Activated CD8-positive, alpha-beta T cell treated with anti-CD3 and anti-CD28 coated beads for 36 hours (primary cell): Measurements from ENCODE around the gene SSTR3. TPM values are rescaled to one million over a fixed set of nuclear protein-coding genes. Genes with fewer than 3 reads are reported as not detected.
A peak's percentile ranks its signal among the peaks of the same experiment; 100 is the strongest.
"Not testable (repeated sequence)": the region's sequence is repeated elsewhere in the genome, so short reads cannot be mapped to it uniquely, and the experiment has no call there.

ENCODE experiments used
- ATAC-seq: fragments of 200-7000 bp; cut with Tn5 transposase; one replicate; pipeline ENCODE4 v1.10.0; 2021; ENCODE audit warnings: mild to moderate bottlenecking, moderate library complexity
- CTCF ChIA-PET: fragments of 350-600 bp; sonication (Branson Sonifier 250); formaldehyde crosslinking; loops from one replicate; lab custom pipeline; 2021; ENCODE audit warnings: antibody characterized with exemption; lab: Charles Lee
- POLR2A ChIA-PET: fragments of 350-600 bp; sonication (Branson Sonifier 250); formaldehyde crosslinking; loops from one replicate; lab custom pipeline; 2021; ENCODE audit warnings: antibody characterized with exemption; lab: Charles Lee
- DNase-seq: peaks from one replicate; pipeline ENCODE4 v3.0.0-alpha.2; 2020
- H3K27ac Mint-ChIP-seq: one replicate; pipeline ENCODE4 v1.8.0; 2021; ENCODE audit warnings: mild to moderate bottlenecking, mixed read lengths
- H3K27me3 Mint-ChIP-seq: one replicate; pipeline ENCODE4 v1.8.0; 2021; ENCODE audit warnings: mixed read lengths
- H3K36me3 Mint-ChIP-seq: one replicate; pipeline ENCODE4 v1.8.0; 2021; ENCODE audit warnings: low read depth, mixed read lengths
- H3K4me1 Mint-ChIP-seq: one replicate; pipeline ENCODE4 v1.8.0; 2021; ENCODE audit warnings: low read depth, mixed read lengths
- H3K4me3 Mint-ChIP-seq: one replicate; pipeline ENCODE4 v1.8.0; 2021; ENCODE audit warnings: mild to moderate bottlenecking, moderate library complexity, mixed read lengths
- H3K9me3 Mint-ChIP-seq: one replicate; pipeline ENCODE4 v1.8.0; 2021; ENCODE audit warnings: mixed read lengths
- CTCF ChIP-seq: fragments of 200-600 bp; IDR thresholded peaks from one replicate; pipeline ENCODE4 v1.8.0; 2022; ENCODE audit warnings: antibody characterized with exemption, mild to moderate bottlenecking
- intact Hi-C: fragments of 100-400 bp; cut with micrococcal nuclease; formaldehyde crosslinking; loops from one replicate; pipeline ENCODE4 v1.10.0; 2022
- total RNA-seq, 2 experiments: library from RNA; stranded (reverse); gene quantifications; one replicate each; pipeline ENCODE4 v1.2.3, GENCODE V29; 2021

Gene SSTR3
- total RNA-seq, 2 experiments from 2014 or later: 7.9 to 8.5 TPM

DNA sequence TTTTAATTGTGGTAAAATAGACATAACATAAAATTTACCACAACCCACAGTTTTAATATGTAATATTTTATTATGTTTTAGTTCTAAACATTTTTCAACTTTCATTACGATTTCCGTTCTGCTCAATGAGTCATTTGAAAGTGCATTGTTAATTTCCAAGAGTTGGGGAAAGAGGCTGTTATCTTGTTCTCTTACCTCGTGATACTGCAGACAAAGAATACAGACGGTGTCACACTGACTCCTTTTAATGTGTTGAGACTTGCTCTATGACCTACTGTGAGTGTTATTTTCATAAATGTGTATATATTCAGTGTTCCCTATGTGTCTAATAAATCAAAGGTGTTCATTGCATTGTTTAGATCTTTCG lies 42.6 kb upstream of the SSTR3 start:
- Mint-ChIP-seq H3K9me3 (no peaks in the 10 kb centered on the region), H3K4me1 (peaks cover 36% of the 10 kb centered on the region), H3K27me3 (no peaks in the 10 kb centered on the region), H3K36me3 (no peaks in the 10 kb centered on the region), H3K27ac (peak overlapping the region; percentile 56), H3K4me3 (no peak overlapping the region)
- ATAC-seq: peak; percentile 60
- no peak for TF ChIP-seq CTCF
- POLR2A ChIA-PET: interaction anchor here (3.7 kb wide), 1 partner anchor 10 kb away, joined by 17 read pairs; the partner anchor contains the start of gene RAC2
- intact Hi-C loops: no loop called here
- CTCF ChIA-PET: no interaction called here
- no peak for DNase-seq

- Mint-ChIP-seq H3K27me3 (no peaks in the 10 kb centered on the region), H3K4me1 (peaks cover 31% of the 10 kb centered on the region), H3K36me3 (no peaks in the 10 kb centered on the region), H3K27ac (peak overlapping the region; percentile 56), H3K4me3 (no peak overlapping the region), H3K9me3 (no peaks in the 10 kb centered on the region)
- ATAC-seq (no peak), DNase-seq (no peak)
- POLR2A ChIA-PET: interaction anchor here (3.7 kb wide), 1 partner anchor 10 kb away, joined by 17 read pairs; the partner anchor contains the start of gene RAC2
- intact Hi-C loops: no loop called here
- CTCF ChIA-PET: interaction anchor here (1.6 kb wide), 1 partner anchor 10 kb away, joined by 4 read pairs; the partner anchor contains the start of gene RAC2
- TF ChIP-seq CTCF: no peak
Measured at GRCh38 chr22:37254209-37254866, 42.1 kb upstream of the SSTR3 start.

DNA sequence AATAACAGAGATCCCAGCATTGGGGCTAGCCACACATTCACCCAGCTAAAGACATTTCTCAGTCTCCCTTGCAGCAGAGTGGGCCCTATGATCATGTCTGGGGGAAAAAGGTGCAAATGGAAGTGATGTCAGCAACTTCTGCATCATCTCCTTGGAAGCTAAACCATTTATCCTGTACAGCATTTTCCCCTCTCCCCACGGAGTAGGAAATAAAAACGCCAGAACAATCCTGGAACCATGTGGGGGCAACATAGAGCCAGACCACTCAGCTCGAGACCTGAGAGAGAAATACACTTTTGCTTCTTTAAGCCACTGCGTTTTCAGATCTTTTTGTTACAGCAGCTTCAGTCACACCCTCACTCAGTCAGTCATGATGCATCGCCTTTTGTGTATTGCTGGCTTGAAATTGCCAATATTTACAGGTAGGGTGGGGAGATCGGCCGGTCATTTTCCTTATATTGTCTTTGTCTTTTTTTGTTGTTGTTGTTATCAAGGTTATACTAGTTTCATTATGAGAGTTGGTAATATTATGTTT lies 40.9 kb upstream of the SSTR3 start:
- no peak for DNase-seq
- ChIA-PET POLR2A (interaction anchor here (0.6 to 1.2 kb wide), 3 partner anchors 9 to 31 kb away, joined by 3 to 6 read pairs (median 3); partner anchors contain the start of gene RAC2), CTCF (interaction anchor here (1.3 to 1.6 kb wide), 2 partner anchors 9 to 175 kb away, joined by 4 read pairs; partner anchors contain the start of gene RAC2)
- intact Hi-C loops: no loop called here
- no peaks in the 10 kb centered on the region for H3K36me3 Mint-ChIP-seq
- no peaks in the 10 kb centered on the region for H3K27me3 Mint-ChIP-seq
- H3K4me1 Mint-ChIP-seq: peaks cover 29% of the 10 kb centered on the region
- TF ChIP-seq CTCF: no peak
- H3K27ac Mint-ChIP-seq: no peak overlapping the region
- H3K4me3 Mint-ChIP-seq: no peak overlapping the region
- H3K9me3 Mint-ChIP-seq: no peaks in the 10 kb centered on the region
- ATAC-seq: no peak

DNA sequence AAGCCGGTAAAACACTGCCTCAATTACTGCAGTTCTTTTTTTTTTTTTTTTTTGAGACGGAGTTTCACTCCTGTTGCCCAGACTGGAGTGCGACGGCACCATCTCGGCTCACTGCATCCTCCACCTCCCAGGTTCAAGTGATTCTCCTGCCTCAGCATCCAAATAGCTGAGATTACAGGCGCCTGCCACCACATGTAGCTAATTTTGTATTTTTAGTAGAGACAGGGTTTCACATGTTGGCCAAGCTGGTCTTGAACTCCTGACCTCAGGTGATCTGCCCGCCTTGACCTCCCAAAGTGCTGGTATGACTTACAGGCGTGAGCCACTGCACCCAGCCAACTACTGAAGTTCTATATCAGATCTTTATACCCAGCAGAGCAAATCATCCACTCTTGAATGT lies 39.6 kb upstream of the SSTR3 start:
- H3K9me3 Mint-ChIP-seq, ATAC-seq, H3K27me3 Mint-ChIP-seq, H3K36me3 Mint-ChIP-seq, H3K4me3 Mint-ChIP-seq, DNase-seq, intact Hi-C loops, H3K27ac Mint-ChIP-seq: not testable (repeated sequence)
- POLR2A ChIA-PET: interaction anchor here (0.9 to 1.2 kb wide), 2 partner anchors 9 to 11 kb away, joined by 3 to 6 read pairs; no protein-coding TSS in a partner anchor
- CTCF ChIA-PET: interaction anchor here (1.5 to 3.5 kb wide), 3 partner anchors 8 to 52 kb away, joined by 4 to 41 read pairs (median 6); no protein-coding TSS in a partner anchor
- H3K4me1 Mint-ChIP-seq: peaks cover 28% of the 10 kb centered on the region

GRCh38 chr22:37249986-37250385 lies 37.7 kb upstream of the SSTR3 start:
- intact Hi-C loops: no loop called here
- ATAC-seq: no peak

More at GRCh38 chr22:37249986-37250385, 37.7 kb upstream of the SSTR3 start:
- ChIA-PET CTCF (interaction anchor here (3.5 kb wide), 1 partner anchor 10 kb away, joined by 41 read pairs; no protein-coding TSS in a partner anchor), POLR2A (interaction anchor here (1.3 kb wide), 1 partner anchor 8 kb away, joined by 3 read pairs; no protein-coding TSS in a partner anchor)
- no peak for TF ChIP-seq CTCF
- H3K27ac Mint-ChIP-seq: no peak overlapping the region
- no peaks in the 10 kb centered on the region for H3K36me3 Mint-ChIP-seq
- H3K27me3 Mint-ChIP-seq: no peaks in the 10 kb centered on the region
- peaks cover 24% of the 10 kb centered on the region for H3K4me1 Mint-ChIP-seq
- no peaks in the 10 kb centered on the region for H3K9me3 Mint-ChIP-seq
- DNase-seq: no peak
- no peak overlapping the region for H3K4me3 Mint-ChIP-seq
